HG02885 (cell line): ENCODE measurements around the gene HOXC9.

ENCODE experiments used
- ATAC-seq: cut with Tn5 transposase; IDR thresholded peaks from one replicate; pipeline ENCODE4 v1.9.1; 2021; ENCODE audit warnings: mild to moderate bottlenecking; ENCODE audit not compliant: unreplicated experiment, poor library complexity

Gene HOXC9

GRCh38 chr12:53986686-53987483 lies 13.1 kb upstream of the HOXC9 start:
- ATAC-seq: no peak

GRCh38 chr12:53987787-53988230 lies 12.2 kb upstream of the HOXC9 start:
- no peak for ATAC-seq

GRCh38 chr12:53988541-53989226 lies 11.3 kb upstream of the HOXC9 start:
- ATAC-seq: no peak

- no peak for ATAC-seq
Observed at GRCh38 chr12:53989227-53990113, 10.5 kb upstream of the HOXC9 start.

GRCh38 chr12:53990311-53991076 lies 9.5 kb upstream of the HOXC9 start:
- ATAC-seq: no peak

- no peak for ATAC-seq
Observed at GRCh38 chr12:53991077-53991460, 8.9 kb upstream of the HOXC9 start.

- no peak for ATAC-seq
Observed at GRCh38 chr12:53992377-53992889, 7.5 kb upstream of the HOXC9 start.

- ATAC-seq: no peak
Observed at GRCh38 chr12:53993162-53994008, 6.6 kb upstream of the HOXC9 start.

- ATAC-seq: no peak
Observed at GRCh38 chr12:53994009-53994263, 6.0 kb upstream of the HOXC9 start.

GRCh38 chr12:53994264-53995001 lies 5.5 kb upstream of the HOXC9 start:
- no peak for ATAC-seq

- ATAC-seq: no peak
Observed at GRCh38 chr12:53995002-53995377, 5.0 kb upstream of the HOXC9 start.

- ATAC-seq: no peak
Observed at GRCh38 chr12:53995378-53996239, 4.4 kb upstream of the HOXC9 start.

- no peak for ATAC-seq
Observed at GRCh38 chr12:53996240-53997203, 3.4 kb upstream of the HOXC9 start.

- no peak for ATAC-seq
Observed at GRCh38 chr12:53997204-53998109, 2.5 kb upstream of the HOXC9 start.

- ATAC-seq: no peak
Observed at GRCh38 chr12:53998110-53998899, 1.7 kb upstream of the HOXC9 start.
